Kidney tubule cell (primary cell): ENCODE results near the gene ZNF830.
"Not testable (repeated sequence)": the region's sequence is repeated elsewhere in the genome, so short reads cannot be mapped to it uniquely, and the experiment has no call there.

Experiments
- DNase-seq: peaks from one replicate; pipeline ENCODE4 v3.0.0-alpha.2; 2018; ENCODE audit warnings: low spot score

Gene ZNF830

GRCh38 chr17:34991606-34992005 is 30.3 kb downstream of the ZNF830 start:
- DNase-seq: no peak

GRCh38 chr17:34993031-34993430 is 31.7 kb downstream of the ZNF830 start:
- DNase-seq: no peak

GRCh38 chr17:34996422-34997285 is 35.3 kb downstream of the ZNF830 start:
- DNase-seq: no peak

GRCh38 chr17:34997355-34997862 is 36.1 kb downstream of the ZNF830 start:
- peak; percentile 21 for DNase-seq

- peak; percentile 79 for DNase-seq
Observed at GRCh38 chr17:34998205-34998604, 36.9 kb downstream of the ZNF830 start.

- DNase-seq: no peak
Observed at GRCh38 chr17:34999456-34999855, 38.1 kb downstream of the ZNF830 start.

- not testable (repeated sequence) for DNase-seq
Observed at GRCh38 chr17:35000965-35001364, 39.6 kb downstream of the ZNF830 start.

- DNase-seq: no peak
Observed at GRCh38 chr17:35001549-35001948, 40.2 kb downstream of the ZNF830 start.

GRCh38 chr17:35002876-35003551 is 41.7 kb downstream of the ZNF830 start:
- peak; percentile 8 for DNase-seq

GRCh38 chr17:35003778-35004177 is 42.4 kb downstream of the ZNF830 start:
- DNase-seq: no peak

- no peak for DNase-seq
Observed at GRCh38 chr17:35006345-35006744, 45.0 kb downstream of the ZNF830 start.

GRCh38 chr17:35006961-35007360 is 45.6 kb downstream of the ZNF830 start:
- DNase-seq: no peak

GRCh38 chr17:35010093-35010492 is 48.8 kb downstream of the ZNF830 start:
- DNase-seq: no peak

GRCh38 chr17:35011671-35012216 is 50.4 kb downstream of the ZNF830 start:
- DNase-seq: no peak
